ENCODE measurements around the gene PBX4. TPM values are rescaled to one million over a fixed set of nuclear protein-coding genes. Genes with fewer than 3 reads are reported as not detected.

The PBX4 gene
- total RNA-seq, 6 experiments from 2014 or later: 0.23 to 0.40 (median 0.30) TPM; not detected in 1

- Mint-ChIP-seq H3K4me3 (no peak overlapping the region), H3K27me3 (ENCODE audit: insufficient read depth) (peaks cover 3% of the 10 kb centered on the region; the same call in 1 of the 2 replicates), H3K27ac (peak overlapping the region; percentile 7; the same call in 1 of the 2 replicates), H3K36me3 (ENCODE audit: low read depth) (no peaks in the 10 kb centered on the region; the same call in 1 of the 2 replicates), H3K9me3 (no peaks in the 10 kb centered on the region), H3K4me1 (ENCODE audit: low read depth) (peaks cover 35% of the 10 kb centered on the region)
- DNase-seq: no peak
- no peak for TF ChIP-seq CTCF (IDR thresholded peaks at IDR 0.05)
These were observed 29.9 kb downstream of the PBX4 start for GRCh38 chr19:19588546-19588945.

- Mint-ChIP-seq H3K27ac (no peak overlapping the region), H3K27me3 (ENCODE audit: insufficient read depth) (peaks cover 6% of the 10 kb centered on the region; the same call in 1 of the 2 replicates), H3K4me3 (no peak overlapping the region), H3K9me3 (no peaks in the 10 kb centered on the region), H3K36me3 (ENCODE audit: low read depth) (no peaks in the 10 kb centered on the region; the same call in 1 of the 2 replicates), H3K4me1 (ENCODE audit: low read depth) (peaks cover 35% of the 10 kb centered on the region)
- TF ChIP-seq CTCF (IDR thresholded peaks at IDR 0.05): no peak
- DNase-seq: no peak
These were observed 30.7 kb downstream of the PBX4 start for GRCh38 chr19:19587771-19588170.

- no peak overlapping the region for H3K27ac Mint-ChIP-seq
- H3K4me3 Mint-ChIP-seq: no peak overlapping the region
- DNase-seq: no peak
- peaks cover 7% of the 10 kb centered on the region for H3K27me3 Mint-ChIP-seq (ENCODE audit: insufficient read depth)
- no peaks in the 10 kb centered on the region; the same call in 1 of the 2 replicates for H3K36me3 Mint-ChIP-seq (ENCODE audit: low read depth)
- H3K4me1 Mint-ChIP-seq (ENCODE audit: low read depth): peaks cover 11% of the 10 kb centered on the region
- TF ChIP-seq CTCF (IDR thresholded peaks at IDR 0.05): no peak
- no peaks in the 10 kb centered on the region for H3K9me3 Mint-ChIP-seq
These were observed 34.1 kb downstream of the PBX4 start for GRCh38 chr19:19584356-19584755.

GRCh38 chr19:19582471-19582870 lies 36.0 kb downstream of the PBX4 start:
- H3K4me1 Mint-ChIP-seq (ENCODE audit: low read depth): no peaks in the 10 kb centered on the region
- no peak overlapping the region for H3K27ac Mint-ChIP-seq
- DNase-seq: no peak
- TF ChIP-seq CTCF (IDR thresholded peaks at IDR 0.05): no peak
- no peaks in the 10 kb centered on the region for H3K36me3 Mint-ChIP-seq (ENCODE audit: low read depth)
- no peaks in the 10 kb centered on the region for H3K9me3 Mint-ChIP-seq
- no peak overlapping the region for H3K4me3 Mint-ChIP-seq
- H3K27me3 Mint-ChIP-seq (ENCODE audit: insufficient read depth): peaks cover 8% of the 10 kb centered on the region

- Mint-ChIP-seq H3K4me3 (no peak overlapping the region), H3K4me1 (ENCODE audit: low read depth) (no peaks in the 10 kb centered on the region), H3K27me3 (ENCODE audit: insufficient read depth) (peaks cover 8% of the 10 kb centered on the region), H3K27ac (no peak overlapping the region), H3K36me3 (ENCODE audit: low read depth) (no peaks in the 10 kb centered on the region), H3K9me3 (no peaks in the 10 kb centered on the region)
- TF ChIP-seq CTCF (IDR thresholded peaks at IDR 0.05): no peak
- DNase-seq: no peak
These were observed 37.1 kb downstream of the PBX4 start for GRCh38 chr19:19581391-19581790.

GRCh38 chr19:19580418-19580817 lies 38.1 kb downstream of the PBX4 start:
- no peak for DNase-seq
- peaks cover 8% of the 10 kb centered on the region for H3K27me3 Mint-ChIP-seq (ENCODE audit: insufficient read depth)
- H3K4me1 Mint-ChIP-seq (ENCODE audit: low read depth): no peaks in the 10 kb centered on the region
- no peak overlapping the region for H3K27ac Mint-ChIP-seq
- H3K36me3 Mint-ChIP-seq (ENCODE audit: low read depth): no peaks in the 10 kb centered on the region
- no peak overlapping the region for H3K4me3 Mint-ChIP-seq
- no peak for TF ChIP-seq CTCF (IDR thresholded peaks at IDR 0.05)
- no peaks in the 10 kb centered on the region for H3K9me3 Mint-ChIP-seq
